Vagina (tissue), 2 donors: ENCODE measurements around the gene SPAG4. TPM values are rescaled to one million over a fixed set of nuclear protein-coding genes. Genes with fewer than 3 reads are reported as not detected.

Source experiments
- DNase-seq, 2 donors: peaks; one replicate each; pipeline ENCODE4 v3.0.0-alpha.2; 2017; ENCODE audit errors: extremely low spot score in 2 of 2
- H3K27ac ChIP-seq: fragments of 200-600 bp; sonication (generic); one replicate; pipeline ENCODE4 v1.5.1; 2019
- H3K27me3 ChIP-seq: fragments of 200-600 bp; sonication (generic); one replicate; pipeline ENCODE4 v1.5.1; 2019
- H3K36me3 ChIP-seq, 2 donors: fragments of 200-600 bp; sonication (generic); one replicate each; pipeline ENCODE4 v1.5.1; 2017 to 2019
- H3K4me1 ChIP-seq: fragments of 200-600 bp; sonication (generic); one replicate; pipeline ENCODE4 v1.5.1; 2019
- H3K4me3 ChIP-seq, 2 donors: fragments of 200-600 bp; sonication (generic); 1 replicate in 1 of 2; 2 replicates in 1 of 2; pipeline ENCODE4 v1.5.1; 2016 to 2019
- H3K9me3 ChIP-seq: fragments of 200-600 bp; sonication (generic); one replicate; pipeline ENCODE4 v1.5.1; 2019
- CTCF ChIP-seq, 3 experiments: fragments of 450-650 bp in 2 of 3; fragments of 200-600 bp in 1 of 3; sonication (generic) in 1 of 3; IDR thresholded peaks; one replicate each; pipeline ENCODE4 v1.5.1; 2017 to 2019; ENCODE audit warnings: antibody characterized with exemption in 3 of 3, mild to moderate bottlenecking in 2 of 3, moderate library complexity in 2 of 3
- POLR2A ChIP-seq, 2 donors: fragments of 450-650 bp; IDR thresholded peaks; one replicate each; pipeline ENCODE4 v1.6.1; 2017; ENCODE audit warnings: antibody characterized with exemption in 2 of 2, mild to moderate bottlenecking in 2 of 2, moderate library complexity in 2 of 2
- POLR2AphosphoS5 ChIP-seq, 2 donors: sonication (generic); formaldehyde crosslinking; IDR thresholded peaks; one replicate each; pipeline ENCODE4 v1.9.0; 2017; ENCODE audit warnings: antibody characterized with exemption in 2 of 2, mild to moderate bottlenecking in 2 of 2, low read depth in 1 of 2; ENCODE audit not compliant: insufficient read depth in 1 of 2
- intact Hi-C: fragments of 100-400 bp; cut with DNase I; formaldehyde crosslinking; loops from one replicate; pipeline ENCODE4 v1.15.1; 2023
- total RNA-seq: library from RNA; depleted of rRNA; stranded (reverse); fragments of >200 nt; gene quantifications from one replicate; pipeline ENCODE4 v1.2.3, GENCODE V29; 2016

Gene SPAG4
- total RNA-seq, 1 donor from 2014 or later, result 6.9 TPM

- intact Hi-C loops, result no loop called here
- Histone ChIP-seq H3K36me3 (no peaks in the 10 kb centered on the region), H3K27me3 (no peaks in the 10 kb centered on the region), H3K4me1 (no peaks in the 10 kb centered on the region), H3K9me3 (no peaks in the 10 kb centered on the region), H3K4me3 (no peak overlapping the region), H3K27ac (no peak overlapping the region)
- no peak for DNase-seq
- no peak for TF ChIP-seq POLR2AphosphoS5 (IDR thresholded peaks at IDR 0.05; ENCODE audit: insufficient read depth in 1 of 2, low read depth in 1 of 2)
Observed at GRCh38 chr20:35583636-35584560, 31.7 kb upstream of the SPAG4 start.

- intact Hi-C loops, result no loop called here
- Histone ChIP-seq H3K9me3 (no peaks in the 10 kb centered on the region), H3K27me3 (no peaks in the 10 kb centered on the region), H3K36me3 (no peaks in the 10 kb centered on the region), H3K27ac (no peak overlapping the region), H3K4me3 (no peak overlapping the region), H3K4me1 (no peaks in the 10 kb centered on the region)
- TF ChIP-seq POLR2A (IDR thresholded peaks at IDR 0.05) (no peak), CTCF (IDR thresholded peaks at IDR 0.05) (no peak), POLR2AphosphoS5 (IDR thresholded peaks at IDR 0.05; ENCODE audit: insufficient read depth in 1 of 2, low read depth in 1 of 2) (no peak)
- no peak for DNase-seq
Observed at GRCh38 chr20:35586751-35587425, 28.7 kb upstream of the SPAG4 start.

- no peaks in the 10 kb centered on the region for H3K27me3 ChIP-seq
- DNase-seq, result no peak
Observed at GRCh38 chr20:35587436-35587835, 28.2 kb upstream of the SPAG4 start.

DNA sequence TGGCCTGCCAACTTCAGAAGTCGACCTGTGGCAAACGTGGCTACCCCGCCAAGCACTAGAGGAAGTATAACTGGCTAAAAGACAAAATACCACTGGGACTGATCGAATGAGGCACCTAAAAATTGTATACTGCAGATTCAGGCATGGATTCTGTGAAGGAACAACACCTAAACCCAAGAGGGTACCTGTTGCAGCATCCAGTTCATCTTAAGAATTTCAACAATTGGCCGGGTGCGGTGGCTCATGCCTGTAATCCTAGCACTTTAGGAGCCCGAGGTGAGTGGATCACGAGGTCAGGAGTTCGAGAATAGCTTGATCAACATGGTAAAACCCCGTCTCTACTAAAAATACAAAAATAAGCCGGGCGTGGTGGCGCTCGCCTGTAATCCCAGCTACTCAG lies 27.2 kb upstream of the SPAG4 start:
- no peak for DNase-seq
- H3K4me3 ChIP-seq, result no peak overlapping the region
- H3K36me3 ChIP-seq, result no peaks in the 10 kb centered on the region
- intact Hi-C loops, result no loop called here
- no peaks in the 10 kb centered on the region for H3K4me1 ChIP-seq
- TF ChIP-seq POLR2A (IDR thresholded peaks at IDR 0.05), result no peak
- TF ChIP-seq POLR2AphosphoS5 (IDR thresholded peaks at IDR 0.05; ENCODE audit: insufficient read depth in 1 of 2, low read depth in 1 of 2), result no peak
- TF ChIP-seq CTCF (IDR thresholded peaks at IDR 0.05), result no peak
- H3K27me3 ChIP-seq, result no peaks in the 10 kb centered on the region
- no peak overlapping the region for H3K27ac ChIP-seq
- no peaks in the 10 kb centered on the region for H3K9me3 ChIP-seq

More at GRCh38 chr20:35587436-35587835, 28.2 kb upstream of the SPAG4 start:
- Histone ChIP-seq H3K4me1 (no peaks in the 10 kb centered on the region), H3K36me3 (no peaks in the 10 kb centered on the region), H3K9me3 (no peaks in the 10 kb centered on the region), H3K4me3 (no peak overlapping the region), H3K27ac (no peak overlapping the region)
- intact Hi-C loops, result no loop called here
- TF ChIP-seq POLR2A (IDR thresholded peaks at IDR 0.05) (no peak), CTCF (IDR thresholded peaks at IDR 0.05) (no peak), POLR2AphosphoS5 (IDR thresholded peaks at IDR 0.05; ENCODE audit: insufficient read depth in 1 of 2, low read depth in 1 of 2) (no peak)

DNA sequence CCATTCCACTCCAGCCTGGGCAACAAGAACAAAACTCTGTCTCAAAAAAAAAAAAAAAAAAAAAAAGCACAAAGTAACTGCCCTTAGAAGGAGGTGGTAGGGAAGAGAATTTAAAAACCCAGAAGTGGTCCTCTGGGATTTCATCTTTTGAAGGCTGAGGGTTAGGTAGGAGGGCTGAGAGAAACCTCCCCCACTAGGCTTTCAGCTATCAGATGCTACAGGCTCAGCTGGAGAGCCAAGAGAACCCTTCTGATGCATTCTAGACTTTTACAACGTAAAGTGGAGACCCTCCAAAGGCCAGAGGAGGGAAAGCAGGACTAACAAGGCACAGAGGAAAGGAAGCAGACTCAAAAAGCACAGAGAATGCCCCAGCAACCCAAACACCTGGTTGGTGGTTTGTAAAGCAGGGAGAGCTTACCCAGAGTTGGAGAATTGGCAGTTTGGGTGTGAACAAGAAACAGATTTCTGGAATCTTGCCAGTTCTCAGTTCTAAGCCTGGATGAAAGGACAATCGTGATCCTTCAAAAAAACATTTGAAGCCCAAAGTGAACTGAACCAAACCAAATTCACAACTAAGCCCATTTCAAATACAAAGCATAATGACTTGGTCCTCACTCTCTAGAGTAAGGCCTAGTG lies 23.2 kb upstream of the SPAG4 start:
- no peaks in the 10 kb centered on the region for H3K36me3 ChIP-seq
- H3K9me3 ChIP-seq, result no peaks in the 10 kb centered on the region
- H3K4me1 ChIP-seq, result no peaks in the 10 kb centered on the region
- H3K27ac ChIP-seq, result no peak overlapping the region
- DNase-seq, result no peak
- TF ChIP-seq POLR2A (IDR thresholded peaks at IDR 0.05) (no peak), POLR2AphosphoS5 (IDR thresholded peaks at IDR 0.05; ENCODE audit: insufficient read depth in 1 of 2, low read depth in 1 of 2) (no peak), CTCF (IDR thresholded peaks at IDR 0.05) (no peak)
- H3K27me3 ChIP-seq, result no peaks in the 10 kb centered on the region
- H3K4me3 ChIP-seq, result no peak overlapping the region
- intact Hi-C loops, result no loop called here
